Glutamatergic neuron (in vitro differentiated cells): ENCODE data around the gene PKM. TPM values are rescaled to one million over a fixed set of nuclear protein-coding genes. Genes with fewer than 3 reads are reported as not detected.

ENCODE experiments used
- DNase-seq: peaks from one replicate; pipeline ENCODE4 v3.0.0; 2022
- H3K27ac Mint-ChIP-seq: one replicate; pipeline ENCODE4 v1.8.0; 2020; ENCODE audit warnings: mild to moderate bottlenecking, mixed read lengths, inconsistent platforms; ENCODE audit not compliant: unreplicated experiment
- H3K27me3 Mint-ChIP-seq: one replicate; pipeline ENCODE4 v1.8.0; 2020; ENCODE audit warnings: mild to moderate bottlenecking, moderate library complexity, mixed read lengths, inconsistent platforms; ENCODE audit not compliant: unreplicated experiment
- H3K36me3 Mint-ChIP-seq: one replicate; pipeline ENCODE4 v1.8.0; 2020; ENCODE audit warnings: mild to moderate bottlenecking, mixed read lengths, inconsistent platforms; ENCODE audit not compliant: unreplicated experiment
- H3K4me1 Mint-ChIP-seq: one replicate; pipeline ENCODE4 v1.8.0; 2020; ENCODE audit warnings: mild to moderate bottlenecking, low read depth, mixed read lengths, inconsistent platforms; ENCODE audit not compliant: unreplicated experiment
- H3K4me3 Mint-ChIP-seq: one replicate; pipeline ENCODE4 v1.8.0; 2020; ENCODE audit warnings: mild to moderate bottlenecking, mixed read lengths, inconsistent platforms; ENCODE audit not compliant: unreplicated experiment
- H3K9me3 Mint-ChIP-seq: one replicate; pipeline ENCODE4 v1.8.0; 2020; ENCODE audit warnings: mild to moderate bottlenecking, moderate library complexity, mixed read lengths, inconsistent platforms; ENCODE audit not compliant: unreplicated experiment
- total RNA-seq: library from RNA; stranded (reverse); fragmentation: NEBNext Ultra II Directional; extraction: Animal tissue kit (Norgen Biotek cat#: 25700); gene quantifications from one replicate; pipeline ENCODE4 v1.2.1, GENCODE V29; 2021; ENCODE audit not compliant: unreplicated experiment
- TF ChIP-seq, protein P1 (sequence below): fragments of 200-600 bp; sonication (generic); IDR thresholded peaks from one replicate; pipeline ENCODE4 v1.5.0; 2021; ENCODE audit not compliant: partially characterized antibody, unreplicated experiment

Gene PKM
- total RNA-seq, 1 donor from 2014 or later, result 949 TPM

DNA sequence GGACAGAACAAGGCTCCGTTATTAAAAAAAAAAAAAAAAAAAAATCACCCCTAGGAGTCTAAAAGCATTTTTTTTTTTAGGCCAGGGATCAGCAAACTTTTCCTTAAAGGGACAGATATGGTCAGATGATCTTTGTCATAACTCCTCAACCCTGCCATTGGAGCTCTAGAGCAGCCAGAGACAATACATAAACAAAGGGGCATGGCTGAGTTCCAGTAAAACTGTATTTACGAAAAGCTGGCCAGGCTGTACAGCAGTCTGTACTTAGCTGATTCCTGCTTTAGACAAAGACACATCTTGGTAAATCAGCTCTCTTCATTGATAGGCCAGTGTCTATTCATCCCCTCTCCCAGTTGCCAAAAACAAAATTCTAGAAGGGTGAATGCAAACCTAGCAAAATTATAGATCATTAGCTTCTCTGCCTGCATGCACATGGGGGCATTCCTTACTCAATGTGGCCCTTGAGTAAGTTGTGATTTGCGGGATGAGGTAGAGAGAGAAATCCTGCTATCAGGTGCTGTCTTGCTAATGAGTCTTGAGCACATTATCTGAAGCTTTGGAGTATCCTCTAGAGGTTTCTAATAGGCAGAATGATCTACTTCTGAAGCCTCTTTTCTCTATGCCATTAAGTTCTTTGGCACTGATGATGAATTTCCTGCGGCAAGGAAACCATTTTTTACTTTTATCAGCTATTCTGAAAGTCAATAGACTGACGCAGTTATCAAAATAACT lies 77.6 kb downstream of the PKM start:
- Mint-ChIP-seq H3K27me3 (peaks cover 4% of the 10 kb centered on the region), H3K4me3 (no peak overlapping the region), H3K9me3 (no peaks in the 10 kb centered on the region), H3K27ac (no peak overlapping the region), H3K4me1 (peaks cover 12% of the 10 kb centered on the region), H3K36me3 (no peaks in the 10 kb centered on the region)
- DNase-seq, result no peak
- TF ChIP-seq, protein P1, sequence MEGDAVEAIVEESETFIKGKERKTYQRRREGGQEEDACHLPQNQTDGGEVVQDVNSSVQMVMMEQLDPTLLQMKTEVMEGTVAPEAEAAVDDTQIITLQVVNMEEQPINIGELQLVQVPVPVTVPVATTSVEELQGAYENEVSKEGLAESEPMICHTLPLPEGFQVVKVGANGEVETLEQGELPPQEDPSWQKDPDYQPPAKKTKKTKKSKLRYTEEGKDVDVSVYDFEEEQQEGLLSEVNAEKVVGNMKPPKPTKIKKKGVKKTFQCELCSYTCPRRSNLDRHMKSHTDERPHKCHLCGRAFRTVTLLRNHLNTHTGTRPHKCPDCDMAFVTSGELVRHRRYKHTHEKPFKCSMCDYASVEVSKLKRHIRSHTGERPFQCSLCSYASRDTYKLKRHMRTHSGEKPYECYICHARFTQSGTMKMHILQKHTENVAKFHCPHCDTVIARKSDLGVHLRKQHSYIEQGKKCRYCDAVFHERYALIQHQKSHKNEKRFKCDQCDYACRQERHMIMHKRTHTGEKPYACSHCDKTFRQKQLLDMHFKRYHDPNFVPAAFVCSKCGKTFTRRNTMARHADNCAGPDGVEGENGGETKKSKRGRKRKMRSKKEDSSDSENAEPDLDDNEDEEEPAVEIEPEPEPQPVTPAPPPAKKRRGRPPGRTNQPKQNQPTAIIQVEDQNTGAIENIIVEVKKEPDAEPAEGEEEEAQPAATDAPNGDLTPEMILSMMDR, result no peak

Other genes starting within 250 kb of the PKM start
- gene MYO9A, start 113.0 kb downstream of the PKM start, total RNA-seq, result 111 TPM
- gene SENP8, start 112.8 kb downstream of the PKM start, total RNA-seq, result 6.3 TPM
- not detected for gene GRAMD2A, start 33.4 kb downstream of the PKM start, total RNA-seq
- 193 TPM for gene PARP6, start 41.4 kb upstream of the PKM start, total RNA-seq
- 4.1 TPM for gene CELF6, start 89.0 kb upstream of the PKM start, total RNA-seq
- 81.6 TPM for gene HEXA, start 144.8 kb upstream of the PKM start, total RNA-seq
- not detected for gene TMEM202, start 167.1 kb upstream of the PKM start, total RNA-seq
- 291 TPM for gene ARIH1, start 243.1 kb upstream of the PKM start, total RNA-seq